ENCODE measurements around the gene SNCAIP.

DNA sequence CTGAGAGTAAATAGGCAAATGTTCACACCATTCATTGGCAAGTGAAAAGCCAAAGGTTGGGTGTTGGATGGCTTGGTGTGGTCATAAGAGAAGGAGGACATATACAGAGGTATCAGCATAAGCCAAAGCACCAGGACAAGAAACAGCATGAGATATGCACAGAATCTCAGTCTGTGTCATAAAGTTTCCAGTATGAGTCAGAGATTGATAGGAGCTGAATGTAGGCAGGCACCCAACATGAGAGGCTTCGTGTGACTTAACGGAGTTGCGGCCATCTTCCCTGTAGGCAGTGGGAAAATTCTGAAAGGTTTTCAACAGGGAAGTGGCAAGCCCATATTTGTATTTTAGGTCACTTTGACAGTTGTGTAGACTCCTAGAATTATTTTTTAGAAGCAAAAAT, 54.5 kb downstream of the SNCAIP start:
- TF ChIP-seq POLR2A (IDR thresholded peaks at IDR 0.05) (no peak), CTCF (IDR thresholded peaks at IDR 0.05) (no peak)

Data from suprapubic skin (tissue), 3 donors.